Spleen (tissue), 7 donors: ENCODE measurements around the gene TLK2.
A peak's percentile ranks its signal among the peaks of the same experiment; 100 is the strongest.

ENCODE experiments used
- CTCF ChIP-seq, 11 experiments: fragments of 200-600 bp in 7 of 11; fragments of 450-650 bp in 4 of 11; sonication (generic) in 4 of 11; IDR thresholded peaks in 8 of 11; conservative IDR thresholded peaks in 3 of 11; 1 replicate in 7 of 11; 2 replicates in 4 of 11; pipeline versions ENCODE4 v1.4.0 to v1.8.0; 2016 to 2021; ENCODE audit warnings: antibody characterized with exemption in 11 of 11, inconsistent platforms in 4 of 11, mild to moderate bottlenecking in 1 of 11
- POLR2A ChIP-seq, 3 donors: fragments of 450-650 bp; IDR thresholded peaks; one replicate each; pipeline ENCODE4 v1.5.1; 2017; ENCODE audit warnings: antibody characterized with exemption in 3 of 3, mild to moderate bottlenecking in 1 of 3
- POLR2AphosphoS5 ChIP-seq, 3 donors: sonication (generic); formaldehyde crosslinking; IDR thresholded peaks; one replicate each; pipeline ENCODE4 v1.5.1; 2017; ENCODE audit warnings: antibody characterized with exemption in 3 of 3
- donor health status: DM: no; HTN: no; CAD: no; lungs with moderate emphysema.
- donor health status: DM: no; HTN: no; CAD: no.
- donor health status: DM: no; HTN: no; CAD: no.

- TF ChIP-seq POLR2AphosphoS5 (IDR thresholded peaks at IDR 0.05) (peak; percentile 8 to 70 (median 63)), POLR2A (IDR thresholded peaks at IDR 0.05) (no peak), CTCF (IDR thresholded peaks at IDR 0.05 in 8 of 11, conservative IDR thresholded peaks at IDR 0.05 in 3 of 11) (no peak)
Observed at GRCh38 chr17:62627219-62627903, 148.7 kb downstream of the TLK2 start, which contains the start of gene MRC2.
